ENCODE results near the gene MYO18B.

- no peak for TF ChIP-seq CTCF (IDR thresholded peaks at IDR 0.05)
- no peak for TF ChIP-seq POLR2A (IDR thresholded peaks at IDR 0.05; ENCODE audit: low read depth)
- TF ChIP-seq EP300 (IDR thresholded peaks at IDR 0.05), result no peak
These were observed 12.7 kb upstream of the MYO18B start for GRCh38 chr22:25729016-25729995.

Data from esophagus muscularis mucosa (tissue), 4 donors.